Activated CD4-positive, alpha-beta T cell treated with anti-CD3 and anti-CD28 coated beads, Interleukin-2, amount 10 ng/mL, durations not matched to agents 24 days and 14 days (primary cell): ENCODE measurements around the gene ALOXE3. TPM values are rescaled to one million over a fixed set of nuclear protein-coding genes. Genes with fewer than 3 reads are reported as not detected.

Experiments used
- DNase-seq: peaks from one replicate; pipeline ENCODE4 v3.0.0; 2022
- H3K27ac Mint-ChIP-seq: one replicate; pipeline ENCODE4 v1.8.0; 2022; ENCODE audit warnings: mild to moderate bottlenecking, mixed read lengths
- H3K27me3 Mint-ChIP-seq: one replicate; pipeline ENCODE4 v1.8.0; 2022; ENCODE audit warnings: mixed read lengths
- H3K36me3 Mint-ChIP-seq: one replicate; pipeline ENCODE4 v1.8.0; 2022; ENCODE audit warnings: low read depth, mild to moderate bottlenecking, mixed read lengths
- H3K4me1 Mint-ChIP-seq: one replicate; pipeline ENCODE4 v1.8.0; 2021; ENCODE audit warnings: mixed read lengths
- H3K4me3 Mint-ChIP-seq: one replicate; pipeline ENCODE4 v1.8.0; 2022; ENCODE audit warnings: mild to moderate bottlenecking, moderate library complexity, mixed read lengths
- H3K9me3 Mint-ChIP-seq: one replicate; pipeline ENCODE4 v1.8.0; 2021; ENCODE audit warnings: mixed read lengths
- intact Hi-C: fragments of 100-400 bp; cut with micrococcal nuclease; formaldehyde crosslinking; loops from one replicate; pipeline ENCODE4 v1.15.1; 2023
- total RNA-seq: library from RNA; stranded (reverse); gene quantifications from 2 replicates; pipeline ENCODE4 v1.2.3, GENCODE V29; 2022

Gene ALOXE3
- total RNA-seq, 1 donor from 2014 or later, result not detected

- intact Hi-C loops, result loop anchor here (1.0 to 10.0 kb wide), 3 partner anchors 11 to 916 kb away; partner anchors contain the start of genes DVL2, PHF23, TP53 and WRAP53
- Mint-ChIP-seq H3K27me3 (no peaks in the 10 kb centered on the region), H3K9me3 (no peaks in the 10 kb centered on the region), H3K4me1 (peaks cover 41% of the 10 kb centered on the region), H3K4me3 (no peak overlapping the region), H3K36me3 (peaks cover 41% of the 10 kb centered on the region), H3K27ac (no peak overlapping the region)
- peak; percentile 64 for DNase-seq
These were observed 32.1 kb upstream of the ALOXE3 start for GRCh38 chr17:8150194-8151119.

GRCh38 chr17:8149419-8150193 is 31.3 kb upstream of the ALOXE3 start:
- Mint-ChIP-seq H3K27ac (no peak overlapping the region), H3K27me3 (no peaks in the 10 kb centered on the region), H3K4me1 (peaks cover 32% of the 10 kb centered on the region), H3K9me3 (no peaks in the 10 kb centered on the region), H3K36me3 (peaks cover 42% of the 10 kb centered on the region), H3K4me3 (no peak overlapping the region)
- DNase-seq, result peak; percentile 62
- intact Hi-C loops, result loop anchor here (10.0 kb wide), 2 partner anchors 465 to 915 kb away; partner anchors contain the start of genes DVL2, PHF23, TP53 and WRAP53

GRCh38 chr17:8148560-8148959 is 30.2 kb upstream of the ALOXE3 start:
- Mint-ChIP-seq H3K4me1 (peaks cover 24% of the 10 kb centered on the region), H3K27ac (peak overlapping the region; percentile 20), H3K4me3 (no peak overlapping the region), H3K36me3 (peaks cover 49% of the 10 kb centered on the region), H3K27me3 (no peaks in the 10 kb centered on the region), H3K9me3 (no peaks in the 10 kb centered on the region)
- DNase-seq, result peak; percentile 58
- intact Hi-C loops, result no loop called here

- Mint-ChIP-seq H3K4me1 (peaks cover 18% of the 10 kb centered on the region), H3K4me3 (no peak overlapping the region), H3K27me3 (no peaks in the 10 kb centered on the region), H3K36me3 (peaks cover 52% of the 10 kb centered on the region), H3K9me3 (no peaks in the 10 kb centered on the region), H3K27ac (no peak overlapping the region)
- DNase-seq, result peak; percentile 55
- intact Hi-C loops, result no loop called here
These were observed 29.6 kb upstream of the ALOXE3 start for GRCh38 chr17:8147805-8148404.

- Mint-ChIP-seq H3K4me3 (no peak overlapping the region), H3K27me3 (no peaks in the 10 kb centered on the region), H3K36me3 (peaks cover 54% of the 10 kb centered on the region), H3K27ac (no peak overlapping the region), H3K9me3 (no peaks in the 10 kb centered on the region), H3K4me1 (peaks cover 12% of the 10 kb centered on the region)
- DNase-seq, result peak; percentile 57
- intact Hi-C loops, result no loop called here
These were observed 29.0 kb upstream of the ALOXE3 start for GRCh38 chr17:8147141-8147804.

- H3K36me3 Mint-ChIP-seq, result peaks cover 60% of the 10 kb centered on the region
- no peak for DNase-seq
These were observed 28.2 kb upstream of the ALOXE3 start for GRCh38 chr17:8146381-8147140.

GRCh38 chr17:8145811-8146210 is 27.5 kb upstream of the ALOXE3 start:
- no peak overlapping the region for H3K4me3 Mint-ChIP-seq
- H3K4me1 Mint-ChIP-seq, result peaks cover 8% of the 10 kb centered on the region
- intact Hi-C loops, result no loop called here
- no peak for DNase-seq
- no peak overlapping the region for H3K27ac Mint-ChIP-seq
- H3K9me3 Mint-ChIP-seq, result no peaks in the 10 kb centered on the region
- H3K36me3 Mint-ChIP-seq, result peaks cover 66% of the 10 kb centered on the region
- no peaks in the 10 kb centered on the region for H3K27me3 Mint-ChIP-seq

More at GRCh38 chr17:8146381-8147140, 28.2 kb upstream of the ALOXE3 start:
- Mint-ChIP-seq H3K4me3 (no peak overlapping the region), H3K9me3 (no peaks in the 10 kb centered on the region), H3K27me3 (no peaks in the 10 kb centered on the region), H3K27ac (no peak overlapping the region), H3K4me1 (peaks cover 10% of the 10 kb centered on the region)
- intact Hi-C loops, result no loop called here

DNA sequence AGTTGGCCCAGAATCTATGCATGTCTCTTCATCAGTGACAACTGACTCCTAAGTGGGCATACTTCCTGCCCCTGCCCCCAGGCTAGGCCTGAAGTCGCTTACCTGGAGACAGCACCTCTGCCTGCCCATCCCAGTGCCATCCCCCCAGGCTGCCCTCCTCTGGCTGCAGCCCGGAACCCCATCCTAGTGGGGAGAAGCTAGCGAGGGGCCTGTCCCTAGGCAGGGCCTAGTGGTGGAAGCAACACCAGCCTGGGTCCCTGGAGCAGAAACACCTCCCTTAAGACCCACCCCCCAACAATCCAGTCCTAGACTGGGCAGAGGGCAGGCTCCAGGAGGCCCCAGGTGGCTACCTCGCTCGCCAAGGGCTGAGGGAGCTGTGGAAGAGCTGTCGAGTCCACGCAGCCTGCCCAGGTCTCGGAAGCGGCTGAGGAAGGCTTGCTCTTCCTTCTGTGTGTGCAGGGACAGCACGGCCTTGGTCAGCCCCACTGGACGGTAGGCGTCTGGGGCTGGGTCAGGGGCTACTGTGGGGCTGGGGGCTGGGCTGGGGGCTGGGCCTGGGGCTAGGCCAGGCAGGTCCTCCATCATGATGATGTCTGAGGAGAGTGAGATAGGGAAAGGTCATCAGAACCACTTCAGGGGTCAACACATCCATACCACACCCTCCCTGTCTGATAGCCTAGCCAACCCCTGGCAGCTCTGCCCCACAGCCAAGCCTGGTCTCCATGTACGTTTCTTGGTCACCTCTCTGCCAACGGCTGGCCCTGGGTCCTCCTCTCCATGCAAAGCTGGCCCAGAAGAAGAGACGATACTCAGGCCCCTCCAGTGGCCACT is 26.3 kb upstream of the ALOXE3 start:
- no peak overlapping the region for H3K4me3 Mint-ChIP-seq
- peaks cover 3% of the 10 kb centered on the region for H3K4me1 Mint-ChIP-seq
- peaks cover 69% of the 10 kb centered on the region for H3K36me3 Mint-ChIP-seq
- no peak overlapping the region for H3K27ac Mint-ChIP-seq
- no peaks in the 10 kb centered on the region for H3K9me3 Mint-ChIP-seq
- intact Hi-C loops, result no loop called here
- no peaks in the 10 kb centered on the region for H3K27me3 Mint-ChIP-seq
- no peak for DNase-seq

DNA sequence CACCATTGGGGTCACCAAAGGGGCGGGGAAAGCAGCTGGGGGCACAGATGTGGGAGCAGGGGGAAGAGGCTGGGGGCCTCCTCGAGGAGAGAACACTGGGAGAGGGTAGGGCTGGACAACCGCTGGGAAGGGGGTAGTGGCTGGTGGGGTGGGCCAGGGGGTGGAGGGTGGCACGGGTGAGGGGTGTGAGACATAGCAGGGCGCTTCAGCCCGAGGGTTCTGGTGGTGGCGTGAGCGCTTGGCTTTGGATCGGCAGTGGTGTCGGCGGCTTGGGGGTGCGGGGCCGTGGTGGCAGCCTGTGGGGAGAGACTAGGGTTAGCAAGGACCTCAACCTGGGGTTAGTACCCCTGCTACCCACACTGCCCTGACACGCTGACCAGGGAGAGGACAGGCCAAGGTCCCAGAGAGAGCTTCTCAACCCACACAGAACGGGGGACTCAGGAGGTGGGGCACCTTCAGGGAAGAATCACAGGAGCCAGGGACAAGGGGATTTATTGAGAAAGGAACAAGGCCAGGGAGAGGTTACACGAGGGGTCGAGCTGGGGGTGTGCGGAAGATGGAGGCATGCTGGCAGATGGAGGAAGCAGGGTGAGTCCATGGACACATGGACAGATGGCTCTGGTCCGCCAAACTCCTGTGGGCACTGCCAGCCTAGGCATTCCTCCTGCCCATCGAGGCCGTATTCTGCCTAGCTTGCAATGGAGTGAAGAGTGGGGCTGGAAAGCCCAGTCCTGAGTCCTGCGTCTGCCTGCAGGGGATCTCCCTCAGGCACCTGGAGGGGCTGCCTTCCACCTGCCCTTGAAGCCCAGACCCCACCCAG is 25.5 kb upstream of the ALOXE3 start:
- H3K27me3 Mint-ChIP-seq, result no peaks in the 10 kb centered on the region
- H3K27ac Mint-ChIP-seq, result no peak overlapping the region
- no peak overlapping the region for H3K4me3 Mint-ChIP-seq
- no peaks in the 10 kb centered on the region for H3K9me3 Mint-ChIP-seq
- no peak for DNase-seq
- H3K36me3 Mint-ChIP-seq, result peaks cover 67% of the 10 kb centered on the region
- peaks cover 3% of the 10 kb centered on the region for H3K4me1 Mint-ChIP-seq
- intact Hi-C loops, result no loop called here

DNA sequence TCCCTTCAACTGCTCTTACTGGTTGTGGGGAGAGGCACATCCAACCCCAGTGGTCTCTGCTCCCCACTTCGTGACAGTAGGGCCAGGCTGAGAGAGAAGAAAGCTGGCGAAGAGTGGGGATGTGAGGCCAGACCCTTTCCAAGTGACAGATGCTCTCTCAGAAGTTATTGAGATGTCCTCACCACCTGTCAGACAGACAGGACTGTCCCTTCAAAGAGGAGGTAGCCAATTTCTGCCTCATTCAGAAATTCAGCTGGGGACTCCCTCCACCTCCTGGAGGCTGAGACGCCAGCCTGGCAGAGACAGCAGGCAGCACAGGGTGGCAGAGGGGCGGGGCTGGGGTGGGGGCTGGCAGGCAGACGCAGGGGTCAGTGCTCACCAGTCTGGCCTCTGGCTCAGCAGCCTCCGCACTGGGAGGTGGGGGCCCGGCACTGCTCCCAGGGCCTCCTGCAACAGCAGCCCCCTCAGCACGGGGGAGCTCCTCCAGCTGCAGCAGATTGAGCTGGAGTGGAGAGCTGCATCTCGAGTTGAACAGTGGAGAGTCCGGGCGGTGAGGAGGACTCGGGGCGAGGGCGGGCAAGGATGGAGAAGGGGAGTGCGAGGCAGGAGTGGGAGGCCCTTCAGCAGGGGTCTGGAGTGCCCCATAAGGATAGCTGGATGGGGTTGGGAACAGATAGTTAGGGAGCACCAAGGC is 24.7 kb upstream of the ALOXE3 start:
- Mint-ChIP-seq H3K27ac (no peak overlapping the region), H3K27me3 (no peaks in the 10 kb centered on the region), H3K4me3 (no peak overlapping the region), H3K9me3 (no peaks in the 10 kb centered on the region), H3K36me3 (peaks cover 60% of the 10 kb centered on the region), H3K4me1 (peaks cover 3% of the 10 kb centered on the region)
- intact Hi-C loops, result no loop called here
- DNase-seq, result no peak

DNA sequence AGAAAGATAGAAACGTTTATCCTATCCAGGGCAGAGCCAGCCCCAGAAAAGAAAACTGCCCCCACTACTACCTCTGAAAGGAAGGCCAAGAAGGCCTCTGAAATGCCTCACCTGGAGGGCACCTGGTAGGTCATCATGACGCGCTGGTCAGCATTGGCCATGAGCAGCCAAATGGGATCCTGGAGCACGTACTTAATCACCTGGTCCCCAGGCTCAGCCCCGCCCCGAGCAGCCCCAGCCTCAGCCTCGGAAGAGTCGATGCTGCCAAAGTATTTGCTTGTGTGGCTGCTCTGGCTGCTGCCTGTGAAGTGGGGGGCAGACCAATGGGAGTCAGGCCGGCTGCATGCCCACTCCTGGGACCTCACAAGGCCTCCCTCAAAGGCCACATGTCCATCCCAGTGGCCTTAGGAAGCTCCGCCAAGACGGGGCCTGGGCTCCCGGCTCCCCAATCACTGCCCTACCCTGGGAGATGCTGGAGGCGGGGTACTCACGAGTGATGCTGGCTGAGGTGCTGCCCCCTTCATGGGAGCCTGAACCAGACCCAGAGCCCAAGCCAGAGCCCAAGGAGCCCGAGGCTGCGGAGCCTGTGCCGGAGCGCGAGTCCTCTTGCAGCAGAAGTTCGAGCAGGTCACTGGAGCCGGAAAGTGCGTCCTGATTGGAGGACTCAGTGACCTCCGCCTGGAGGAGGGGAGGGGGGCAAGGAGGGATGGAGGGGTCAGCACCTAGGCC is 24.0 kb upstream of the ALOXE3 start:
- H3K27me3 Mint-ChIP-seq, result no peaks in the 10 kb centered on the region

More for the DNA sequence above, 24.0 kb upstream of the ALOXE3 start:
- peaks cover 55% of the 10 kb centered on the region for H3K36me3 Mint-ChIP-seq
- intact Hi-C loops, result no loop called here
- H3K4me1 Mint-ChIP-seq, result peaks cover 3% of the 10 kb centered on the region
- H3K9me3 Mint-ChIP-seq, result no peaks in the 10 kb centered on the region
- no peak overlapping the region for H3K4me3 Mint-ChIP-seq
- peak; percentile 57 for DNase-seq
- no peak overlapping the region for H3K27ac Mint-ChIP-seq
